Measurements from ENCODE around the gene HAUS3.

DNA sequence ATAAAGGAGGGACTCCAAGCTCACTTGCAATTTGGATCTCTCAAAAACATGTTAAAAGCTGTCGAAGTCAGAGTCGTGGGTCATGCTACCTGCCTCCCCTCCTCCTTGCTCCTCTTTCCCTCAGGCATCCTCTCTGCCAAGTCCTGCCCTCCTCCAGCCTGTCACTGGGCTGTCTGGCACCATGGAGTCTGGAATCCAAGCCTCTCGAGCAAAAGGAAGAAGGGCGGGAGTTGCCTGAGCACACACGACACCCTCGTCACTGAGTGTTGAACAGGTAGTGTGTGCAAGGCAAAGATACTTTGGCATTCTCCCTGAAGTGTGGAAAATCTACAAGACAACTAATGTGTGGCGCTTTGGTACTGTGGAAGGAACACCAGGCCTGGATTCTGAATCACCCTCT, 62.2 kb downstream of the HAUS3 start:
- TF ChIP-seq, protein P1, sequence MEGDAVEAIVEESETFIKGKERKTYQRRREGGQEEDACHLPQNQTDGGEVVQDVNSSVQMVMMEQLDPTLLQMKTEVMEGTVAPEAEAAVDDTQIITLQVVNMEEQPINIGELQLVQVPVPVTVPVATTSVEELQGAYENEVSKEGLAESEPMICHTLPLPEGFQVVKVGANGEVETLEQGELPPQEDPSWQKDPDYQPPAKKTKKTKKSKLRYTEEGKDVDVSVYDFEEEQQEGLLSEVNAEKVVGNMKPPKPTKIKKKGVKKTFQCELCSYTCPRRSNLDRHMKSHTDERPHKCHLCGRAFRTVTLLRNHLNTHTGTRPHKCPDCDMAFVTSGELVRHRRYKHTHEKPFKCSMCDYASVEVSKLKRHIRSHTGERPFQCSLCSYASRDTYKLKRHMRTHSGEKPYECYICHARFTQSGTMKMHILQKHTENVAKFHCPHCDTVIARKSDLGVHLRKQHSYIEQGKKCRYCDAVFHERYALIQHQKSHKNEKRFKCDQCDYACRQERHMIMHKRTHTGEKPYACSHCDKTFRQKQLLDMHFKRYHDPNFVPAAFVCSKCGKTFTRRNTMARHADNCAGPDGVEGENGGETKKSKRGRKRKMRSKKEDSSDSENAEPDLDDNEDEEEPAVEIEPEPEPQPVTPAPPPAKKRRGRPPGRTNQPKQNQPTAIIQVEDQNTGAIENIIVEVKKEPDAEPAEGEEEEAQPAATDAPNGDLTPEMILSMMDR (conservative IDR thresholded peaks at IDR 0.05; ENCODE audit: low read depth in 2 of 2) = no peak
- no peak for TF ChIP-seq POLR2AphosphoS5 (IDR thresholded peaks at IDR 0.05; ENCODE audit: low read depth)
- no peak for TF ChIP-seq CREB1 (CRISPR knock-in tag; IDR thresholded peaks at IDR 0.05; ENCODE audit: low read depth)
- TF ChIP-seq EZH2 (IDR thresholded peaks at IDR 0.05; ENCODE audit: low read depth, unreplicated experiment) = no peak
- no peak for TF ChIP-seq EZH2phosphoT487 (IDR thresholded peaks at IDR 0.05; ENCODE audit: unreplicated experiment)
- TF ChIP-seq ZNF331 (CRISPR knock-in tag; IDR thresholded peaks at IDR 0.05; ENCODE audit: low read depth) = no peak
- TF ChIP-seq, protein P2, sequence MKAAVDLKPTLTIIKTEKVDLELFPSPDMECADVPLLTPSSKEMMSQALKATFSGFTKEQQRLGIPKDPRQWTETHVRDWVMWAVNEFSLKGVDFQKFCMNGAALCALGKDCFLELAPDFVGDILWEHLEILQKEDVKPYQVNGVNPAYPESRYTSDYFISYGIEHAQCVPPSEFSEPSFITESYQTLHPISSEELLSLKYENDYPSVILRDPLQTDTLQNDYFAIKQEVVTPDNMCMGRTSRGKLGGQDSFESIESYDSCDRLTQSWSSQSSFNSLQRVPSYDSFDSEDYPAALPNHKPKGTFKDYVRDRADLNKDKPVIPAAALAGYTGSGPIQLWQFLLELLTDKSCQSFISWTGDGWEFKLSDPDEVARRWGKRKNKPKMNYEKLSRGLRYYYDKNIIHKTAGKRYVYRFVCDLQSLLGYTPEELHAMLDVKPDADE (IDR thresholded peaks at IDR 0.05) = no peak
- TF ChIP-seq, protein P3, sequence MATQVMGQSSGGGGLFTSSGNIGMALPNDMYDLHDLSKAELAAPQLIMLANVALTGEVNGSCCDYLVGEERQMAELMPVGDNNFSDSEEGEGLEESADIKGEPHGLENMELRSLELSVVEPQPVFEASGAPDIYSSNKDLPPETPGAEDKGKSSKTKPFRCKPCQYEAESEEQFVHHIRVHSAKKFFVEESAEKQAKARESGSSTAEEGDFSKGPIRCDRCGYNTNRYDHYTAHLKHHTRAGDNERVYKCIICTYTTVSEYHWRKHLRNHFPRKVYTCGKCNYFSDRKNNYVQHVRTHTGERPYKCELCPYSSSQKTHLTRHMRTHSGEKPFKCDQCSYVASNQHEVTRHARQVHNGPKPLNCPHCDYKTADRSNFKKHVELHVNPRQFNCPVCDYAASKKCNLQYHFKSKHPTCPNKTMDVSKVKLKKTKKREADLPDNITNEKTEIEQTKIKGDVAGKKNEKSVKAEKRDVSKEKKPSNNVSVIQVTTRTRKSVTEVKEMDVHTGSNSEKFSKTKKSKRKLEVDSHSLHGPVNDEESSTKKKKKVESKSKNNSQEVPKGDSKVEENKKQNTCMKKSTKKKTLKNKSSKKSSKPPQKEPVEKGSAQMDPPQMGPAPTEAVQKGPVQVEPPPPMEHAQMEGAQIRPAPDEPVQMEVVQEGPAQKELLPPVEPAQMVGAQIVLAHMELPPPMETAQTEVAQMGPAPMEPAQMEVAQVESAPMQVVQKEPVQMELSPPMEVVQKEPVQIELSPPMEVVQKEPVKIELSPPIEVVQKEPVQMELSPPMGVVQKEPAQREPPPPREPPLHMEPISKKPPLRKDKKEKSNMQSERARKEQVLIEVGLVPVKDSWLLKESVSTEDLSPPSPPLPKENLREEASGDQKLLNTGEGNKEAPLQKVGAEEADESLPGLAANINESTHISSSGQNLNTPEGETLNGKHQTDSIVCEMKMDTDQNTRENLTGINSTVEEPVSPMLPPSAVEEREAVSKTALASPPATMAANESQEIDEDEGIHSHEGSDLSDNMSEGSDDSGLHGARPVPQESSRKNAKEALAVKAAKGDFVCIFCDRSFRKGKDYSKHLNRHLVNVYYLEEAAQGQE (IDR thresholded peaks at IDR 0.05; ENCODE audit: unreplicated experiment) = no peak
- no peak for TF ChIP-seq STAT1 (IDR thresholded peaks at IDR 0.05; ENCODE audit: unreplicated experiment)
- no peak for TF ChIP-seq JUNB (IDR thresholded peaks at IDR 0.05; ENCODE audit: unreplicated experiment)
- TF ChIP-seq, protein P4, sequence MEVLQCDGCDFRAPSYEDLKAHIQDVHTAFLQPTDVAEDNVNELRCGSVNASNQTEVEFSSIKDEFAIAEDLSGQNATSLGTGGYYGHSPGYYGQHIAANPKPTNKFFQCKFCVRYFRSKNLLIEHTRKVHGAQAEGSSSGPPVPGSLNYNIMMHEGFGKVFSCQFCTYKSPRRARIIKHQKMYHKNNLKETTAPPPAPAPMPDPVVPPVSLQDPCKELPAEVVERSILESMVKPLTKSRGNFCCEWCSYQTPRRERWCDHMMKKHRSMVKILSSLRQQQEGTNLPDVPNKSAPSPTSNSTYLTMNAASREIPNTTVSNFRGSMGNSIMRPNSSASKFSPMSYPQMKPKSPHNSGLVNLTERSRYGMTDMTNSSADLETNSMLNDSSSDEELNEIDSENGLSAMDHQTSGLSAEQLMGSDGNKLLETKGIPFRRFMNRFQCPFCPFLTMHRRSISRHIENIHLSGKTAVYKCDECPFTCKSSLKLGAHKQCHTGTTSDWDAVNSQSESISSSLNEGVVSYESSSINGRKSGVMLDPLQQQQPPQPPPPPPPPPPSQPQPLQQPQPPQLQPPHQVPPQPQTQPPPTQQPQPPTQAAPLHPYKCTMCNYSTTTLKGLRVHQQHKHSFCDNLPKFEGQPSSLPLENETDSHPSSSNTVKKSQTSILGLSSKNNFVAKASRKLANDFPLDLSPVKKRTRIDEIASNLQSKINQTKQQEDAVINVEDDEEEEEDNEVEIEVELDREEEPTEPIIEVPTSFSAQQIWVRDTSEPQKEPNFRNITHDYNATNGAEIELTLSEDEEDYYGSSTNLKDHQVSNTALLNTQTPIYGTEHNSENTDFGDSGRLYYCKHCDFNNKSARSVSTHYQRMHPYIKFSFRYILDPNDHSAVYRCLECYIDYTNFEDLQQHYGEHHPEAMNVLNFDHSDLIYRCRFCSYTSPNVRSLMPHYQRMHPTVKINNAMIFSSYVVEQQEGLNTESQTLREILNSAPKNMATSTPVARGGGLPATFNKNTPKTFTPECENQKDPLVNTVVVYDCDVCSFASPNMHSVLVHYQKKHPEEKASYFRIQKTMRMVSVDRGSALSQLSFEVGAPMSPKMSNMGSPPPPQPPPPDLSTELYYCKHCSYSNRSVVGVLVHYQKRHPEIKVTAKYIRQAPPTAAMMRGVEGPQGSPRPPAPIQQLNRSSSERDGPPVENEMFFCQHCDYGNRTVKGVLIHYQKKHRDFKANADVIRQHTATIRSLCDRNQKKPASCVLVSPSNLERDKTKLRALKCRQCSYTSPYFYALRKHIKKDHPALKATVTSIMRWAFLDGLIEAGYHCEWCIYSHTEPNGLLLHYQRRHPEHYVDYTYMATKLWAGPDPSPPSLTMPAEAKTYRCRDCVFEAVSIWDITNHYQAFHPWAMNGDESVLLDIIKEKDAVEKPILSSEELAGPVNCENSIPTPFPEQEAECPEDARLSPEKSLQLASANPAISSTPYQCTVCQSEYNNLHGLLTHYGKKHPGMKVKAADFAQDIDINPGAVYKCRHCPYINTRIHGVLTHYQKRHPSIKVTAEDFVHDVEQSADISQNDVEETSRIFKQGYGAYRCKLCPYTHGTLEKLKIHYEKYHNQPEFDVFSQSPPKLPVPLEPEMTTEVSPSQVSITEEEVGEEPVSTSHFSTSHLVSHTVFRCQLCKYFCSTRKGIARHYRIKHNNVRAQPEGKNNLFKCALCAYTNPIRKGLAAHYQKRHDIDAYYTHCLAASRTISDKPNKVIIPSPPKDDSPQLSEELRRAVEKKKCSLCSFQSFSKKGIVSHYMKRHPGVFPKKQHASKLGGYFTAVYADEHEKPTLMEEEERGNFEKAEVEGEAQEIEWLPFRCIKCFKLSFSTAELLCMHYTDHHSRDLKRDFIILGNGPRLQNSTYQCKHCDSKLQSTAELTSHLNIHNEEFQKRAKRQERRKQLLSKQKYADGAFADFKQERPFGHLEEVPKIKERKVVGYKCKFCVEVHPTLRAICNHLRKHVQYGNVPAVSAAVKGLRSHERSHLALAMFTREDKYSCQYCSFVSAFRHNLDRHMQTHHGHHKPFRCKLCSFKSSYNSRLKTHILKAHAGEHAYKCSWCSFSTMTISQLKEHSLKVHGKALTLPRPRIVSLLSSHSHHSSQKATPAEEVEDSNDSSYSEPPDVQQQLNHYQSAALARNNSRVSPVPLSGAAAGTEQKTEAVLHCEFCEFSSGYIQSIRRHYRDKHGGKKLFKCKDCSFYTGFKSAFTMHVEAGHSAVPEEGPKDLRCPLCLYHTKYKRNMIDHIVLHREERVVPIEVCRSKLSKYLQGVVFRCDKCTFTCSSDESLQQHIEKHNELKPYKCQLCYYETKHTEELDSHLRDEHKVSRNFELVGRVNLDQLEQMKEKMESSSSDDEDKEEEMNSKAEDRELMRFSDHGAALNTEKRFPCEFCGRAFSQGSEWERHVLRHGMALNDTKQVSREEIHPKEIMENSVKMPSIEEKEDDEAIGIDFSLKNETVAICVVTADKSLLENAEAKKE (CRISPR knock-in tag; IDR thresholded peaks at IDR 0.05) = no peak
- TF ChIP-seq NANOG (IDR thresholded peaks at IDR 0.05; ENCODE audit: borderline replicate concordance) = no peak
- TF ChIP-seq ZNF114 (CRISPR knock-in tag; IDR thresholded peaks at IDR 0.05) = no peak
